ENCODE measurements around the gene PCSK9.

GRCh38 chr1:55049914-55050278 is 10.5 kb downstream of the PCSK9 start:
- TF ChIP-seq ATF3 (IDR thresholded peaks at IDR 0.05) (no peak), NR2F2 (IDR thresholded peaks at IDR 0.05) (no peak), FOXA1 (IDR thresholded peaks at IDR 0.05) (no peak), TAF1 (conservative IDR thresholded peaks at IDR 0.05) (no peak)
- TF ChIP-seq, protein P1, sequence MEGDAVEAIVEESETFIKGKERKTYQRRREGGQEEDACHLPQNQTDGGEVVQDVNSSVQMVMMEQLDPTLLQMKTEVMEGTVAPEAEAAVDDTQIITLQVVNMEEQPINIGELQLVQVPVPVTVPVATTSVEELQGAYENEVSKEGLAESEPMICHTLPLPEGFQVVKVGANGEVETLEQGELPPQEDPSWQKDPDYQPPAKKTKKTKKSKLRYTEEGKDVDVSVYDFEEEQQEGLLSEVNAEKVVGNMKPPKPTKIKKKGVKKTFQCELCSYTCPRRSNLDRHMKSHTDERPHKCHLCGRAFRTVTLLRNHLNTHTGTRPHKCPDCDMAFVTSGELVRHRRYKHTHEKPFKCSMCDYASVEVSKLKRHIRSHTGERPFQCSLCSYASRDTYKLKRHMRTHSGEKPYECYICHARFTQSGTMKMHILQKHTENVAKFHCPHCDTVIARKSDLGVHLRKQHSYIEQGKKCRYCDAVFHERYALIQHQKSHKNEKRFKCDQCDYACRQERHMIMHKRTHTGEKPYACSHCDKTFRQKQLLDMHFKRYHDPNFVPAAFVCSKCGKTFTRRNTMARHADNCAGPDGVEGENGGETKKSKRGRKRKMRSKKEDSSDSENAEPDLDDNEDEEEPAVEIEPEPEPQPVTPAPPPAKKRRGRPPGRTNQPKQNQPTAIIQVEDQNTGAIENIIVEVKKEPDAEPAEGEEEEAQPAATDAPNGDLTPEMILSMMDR (IDR thresholded peaks at IDR 0.05; ENCODE audit: low read depth, low read length, missing input control) = no peak

Data from liver (tissue), 3 donors.